ENCODE data around the gene ZCWPW1.
"Not testable (repeated sequence)": the region's sequence is repeated elsewhere in the genome, so short reads cannot be mapped to it uniquely, and the experiment has no call there.

The ZCWPW1 gene

GRCh38 chr7:100455206-100455605, 26.7 kb upstream of the ZCWPW1 start:
- Histone ChIP-seq H3K9me3 (ENCODE audit: insufficient read depth, low read length) (no peaks in the 10 kb centered on the region), H2AFZ (ENCODE audit: low read depth, low read length, severe bottlenecking) (no peak overlapping the region), H3K4me2 (ENCODE audit: low read depth, low read length, poor library complexity, severe bottlenecking) (no peak overlapping the region), H3F3A (ENCODE audit: insufficient read depth) (no peaks in the 10 kb centered on the region), H3K9ac (ENCODE audit: low read length) (no peak overlapping the region), H3K27me3 (ENCODE audit: low read length) (no peaks in the 10 kb centered on the region), H3K4me3 (ENCODE audit: insufficient read depth, low read length, poor library complexity, severe bottlenecking) (no peak overlapping the region), H3K27ac (ENCODE audit: low read depth, low read length) (no peak overlapping the region), H3K9me2 (replicated peaks; ENCODE audit: insufficient read depth, low read length) (no peaks in the 10 kb centered on the region), H4K20me1 (ENCODE audit: low read depth, low read length) (no peaks in the 10 kb centered on the region), H3K79me2 (ENCODE audit: insufficient read depth, low read length) (no peaks in the 10 kb centered on the region), H3K36me3 (ENCODE audit: low read length) (no peaks in the 10 kb centered on the region)
- TF ChIP-seq CTCF (IDR thresholded peaks at IDR 0.05; ENCODE audit: insufficient read depth, low read length, poor library complexity, severe bottlenecking) (no peak), EZH2phosphoT487 (conservative IDR thresholded peaks at IDR 0.05; ENCODE audit: low read length) (no peak)

- H3F3A ChIP-seq (ENCODE audit: insufficient read depth); H3K27me3 ChIP-seq (ENCODE audit: low read length); H3K9me3 ChIP-seq (ENCODE audit: insufficient read depth, low read length); H3K9me2 ChIP-seq (replicated peaks; ENCODE audit: insufficient read depth, low read length); H2AFZ ChIP-seq (ENCODE audit: low read depth, low read length, severe bottlenecking); H4K20me1 ChIP-seq (ENCODE audit: low read depth, low read length); H3K4me2 ChIP-seq (ENCODE audit: low read depth, low read length, poor library complexity, severe bottlenecking); H3K36me3 ChIP-seq (ENCODE audit: low read length); H3K79me2 ChIP-seq (ENCODE audit: insufficient read depth, low read length); H3K4me3 ChIP-seq (ENCODE audit: insufficient read depth, low read length, poor library complexity, severe bottlenecking); H3K9ac ChIP-seq (ENCODE audit: low read length); H3K27ac ChIP-seq (ENCODE audit: low read depth, low read length): not testable (repeated sequence)
Observed at GRCh38 chr7:100453854-100454253, 25.4 kb upstream of the ZCWPW1 start.

- H3K4me2 ChIP-seq (ENCODE audit: low read depth, low read length, poor library complexity, severe bottlenecking), result no peak overlapping the region
Observed at GRCh38 chr7:100452513-100452912, 24.0 kb upstream of the ZCWPW1 start.

More at GRCh38 chr7:100452513-100452912, 24.0 kb upstream of the ZCWPW1 start:
- Histone ChIP-seq H3K27ac (ENCODE audit: low read depth, low read length) (no peak overlapping the region), H3F3A (ENCODE audit: insufficient read depth) (0 out of 2 replicates have a peak, but pooled peaks cover 4% of the 10 kb centered on the region), H3K27me3 (ENCODE audit: low read length) (no peaks in the 10 kb centered on the region), H3K9me3 (ENCODE audit: insufficient read depth, low read length) (no peaks in the 10 kb centered on the region), H3K9ac (ENCODE audit: low read length) (no peak overlapping the region), H2AFZ (ENCODE audit: low read depth, low read length, severe bottlenecking) (no peak overlapping the region), H4K20me1 (ENCODE audit: low read depth, low read length) (no peaks in the 10 kb centered on the region), H3K36me3 (ENCODE audit: low read length) (no peaks in the 10 kb centered on the region), H3K9me2 (replicated peaks; ENCODE audit: insufficient read depth, low read length) (no peaks in the 10 kb centered on the region), H3K4me3 (ENCODE audit: insufficient read depth, low read length, poor library complexity, severe bottlenecking) (no peak overlapping the region), H3K79me2 (ENCODE audit: insufficient read depth, low read length) (no peaks in the 10 kb centered on the region)
- TF ChIP-seq CTCF (IDR thresholded peaks at IDR 0.05; ENCODE audit: insufficient read depth, low read length, poor library complexity, severe bottlenecking) (no peak), EZH2phosphoT487 (conservative IDR thresholded peaks at IDR 0.05; ENCODE audit: low read length) (no peak)
